ENCODE measurements around the gene AJAP1. TPM values are rescaled to one million over a fixed set of nuclear protein-coding genes. Genes with fewer than 3 reads are reported as not detected.

The AJAP1 gene
- total and polyA plus RNA-seq, 2 of the 8 experiments (the other 6 are each of a cell fraction or from before 2014, with no cell fraction given) = 1.9 to 6.2 TPM

GRCh38 chr1:4681026-4681425, 26.6 kb downstream of the AJAP1 start:
- H4K5ac ChIP-seq (ENCODE audit: insufficient read length, low read depth, low read length) = no peak overlapping the region
- H3K14ac ChIP-seq (ENCODE audit: insufficient read length) = no peak overlapping the region
- H3K4me1 ChIP-seq (replicated peaks in 1 of 4; ENCODE audit: control insufficient read depth in 3 of 4, insufficient read depth in 4 of 4, low read length in 3 of 4) = peaks cover 3 to 7% (median 5%) of the 10 kb centered on the region in 4 experiments; a peak in 5 of 7 replicates
- no peak overlapping the region for H3K9ac ChIP-seq (replicated peaks in 1 of 4; ENCODE audit: extremely low read depth in 1 of 4, low read depth in 3 of 4, low read length in 3 of 4)
- no peaks in the 10 kb centered on the region for H3K79me1 ChIP-seq (ENCODE audit: low read depth, low read length)
- no peaks in the 10 kb centered on the region; a peak in 1 of 7 replicates for H3K27me3 ChIP-seq (replicated peaks in 1 of 4; ENCODE audit: control insufficient read depth in 3 of 4, extremely low read depth in 1 of 4, insufficient read depth in 3 of 4, low read length in 3 of 4)
- H2BK20ac ChIP-seq (ENCODE audit: low read length) = no peak overlapping the region
- H3K4me3 ChIP-seq (ENCODE audit: extremely low read depth in 1 of 4, insufficient read depth in 2 of 4, low read depth in 3 of 4, low read length in 4 of 4) = no peak overlapping the region
- whole genome bisulfite sequencing, 2 experiments (ENCODE audit: extremely low coverage in 1 of 2, insufficient coverage in 1 of 2, insufficient read length in 1 of 2, insufficient replicate concordance in 2 of 2, low coverage in 1 of 2, low lambda C conversion rate in 2 of 2, missing lambda C conversion rate in 1 of 2) = 93% methylated on average over 8 of the region's 9 CpGs; no CpG with 5 or more reads in 1 of the 2 experiments
- H3K79me2 ChIP-seq (ENCODE audit: control insufficient read depth in 1 of 2, insufficient read depth in 2 of 2, low read length in 2 of 2) = no peaks in the 10 kb centered on the region
- CTCF ChIA-PET (ENCODE audit: partially characterized antibody) = interaction anchor here (0.6 to 1.0 kb wide), 2 partner anchors 25 to 61 kb away, joined by 3 to 4 read pairs; no protein-coding TSS in a partner anchor
- H4K20me1 ChIP-seq (replicated peaks in 1 of 2; ENCODE audit: control insufficient read depth in 1 of 2, insufficient read depth in 2 of 2, low read length in 2 of 2) = no peaks in the 10 kb centered on the region
- POLR2A ChIA-PET (ENCODE audit: partially characterized antibody) = no interaction called here
- peaks cover 3 to 17% of the 10 kb centered on the region in 2 experiments; a peak in 2 of 4 replicates for H3K9me3 ChIP-seq (ENCODE audit: insufficient read depth in 2 of 2, low read depth in 1 of 2, low read length in 1 of 2)
- no peak overlapping the region for H3K4me2 ChIP-seq (ENCODE audit: insufficient read depth in 1 of 2, low read depth in 2 of 2, low read length in 2 of 2)
- DNase-seq (ENCODE audit: low read depth in 1 of 2, low spot score in 2 of 2) = no peak
- no peak overlapping the region for H3K4ac ChIP-seq (replicated peaks; ENCODE audit: insufficient read length, low read depth, low read length)
- no peak overlapping the region for H2BK15ac ChIP-seq (ENCODE audit: low read length)
- H3K36me3 ChIP-seq (ENCODE audit: control insufficient read depth in 2 of 4, insufficient read depth in 4 of 4, low read length in 3 of 4) = no peaks in the 10 kb centered on the region
- H4K91ac ChIP-seq (replicated peaks; ENCODE audit: insufficient read length, low read length) = no peak overlapping the region
- no peak overlapping the region for H2BK5ac ChIP-seq (ENCODE audit: low read depth, low read length)
- no peak overlapping the region for H4K8ac ChIP-seq (ENCODE audit: extremely low read depth, insufficient read depth, low read length)
- no peak overlapping the region for H3K23ac ChIP-seq (ENCODE audit: insufficient read length)
- peaks cover 5% of the 10 kb centered on the region; the same call in 1 of the 2 replicates for H3K23me2 ChIP-seq (ENCODE audit: low read depth, low read length)
- H2BK120ac ChIP-seq (replicated peaks; ENCODE audit: low read depth, low read length) = no peak overlapping the region
- H3K18ac ChIP-seq (ENCODE audit: extremely low read depth, low read length) = no peak overlapping the region
- no peak overlapping the region for H3K56ac ChIP-seq (replicated peaks; ENCODE audit: insufficient read length, low read depth, low read length)
- H2AFZ ChIP-seq (ENCODE audit: low read length) = no peak overlapping the region
- H2AK5ac ChIP-seq (ENCODE audit: low read depth, low read length) = no peak overlapping the region
- no peak for FAIRE-seq
- H2BK12ac ChIP-seq (ENCODE audit: low read depth, low read length) = no peak overlapping the region
- no peak overlapping the region for H3K27ac ChIP-seq (ENCODE audit: low read depth, low read length)
- no peak for TF ChIP-seq ATF3 (IDR thresholded peaks at IDR 0.05; ENCODE audit: insufficient read depth, low read depth, low read length)
- TF ChIP-seq ASH2L (IDR thresholded peaks at IDR 0.05; ENCODE audit: low read length) = no peak
- no peak for TF ChIP-seq SIN3A (conservative IDR thresholded peaks at IDR 0.05 in 1 of 2, IDR thresholded peaks at IDR 0.05 in 1 of 2; ENCODE audit: low read depth in 1 of 2, low read length in 2 of 2)
- no peak for TF ChIP-seq NANOG (IDR thresholded peaks at IDR 0.05; ENCODE audit: insufficient read depth, low read depth, low read length, poor library complexity, severe bottlenecking)
- TF ChIP-seq RXRA (IDR thresholded peaks at IDR 0.05; ENCODE audit: insufficient read depth, low read depth, low read length) = no peak
- TF ChIP-seq USF2 (IDR thresholded peaks at IDR 0.05; ENCODE audit: low read length) = no peak
- TF ChIP-seq NRF1 (IDR thresholded peaks at IDR 0.05; ENCODE audit: low read depth, low read length) = no peak
- no peak for TF ChIP-seq SIRT6 (IDR thresholded peaks at IDR 0.05; ENCODE audit: low read length)
- TF ChIP-seq RAD21 (IDR thresholded peaks at IDR 0.05 in 1 of 2, conservative IDR thresholded peaks at IDR 0.05 in 1 of 2; ENCODE audit: low read depth in 2 of 2, low read length in 2 of 2) = no peak
- no peak for TF ChIP-seq SUZ12 (IDR thresholded peaks at IDR 0.05; ENCODE audit: low read length)
- TF ChIP-seq POLR2A (IDR thresholded peaks at IDR 0.05; ENCODE audit: control extremely low read depth in 1 of 2, low read depth in 2 of 2, low read length in 2 of 2) = no peak
- no peak for TF ChIP-seq EP300 (IDR thresholded peaks at IDR 0.05; ENCODE audit: borderline replicate concordance in 1 of 2, low read depth in 2 of 2, low read length in 2 of 2)

Data from H1 (cell line).